GM18951 (cell line): ENCODE results near the gene CDC42SE2.

Source experiments
- POLR2A ChIP-seq: IDR thresholded peaks from 4 replicates; pipeline ENCODE4 v1.6.1; 2011; ENCODE audit warnings: mild to moderate bottlenecking; ENCODE audit not compliant: insufficient read length, insufficient read depth; ENCODE audit errors: extremely low read depth
- in situ Hi-C: fragments of 300-500 bp; cut with MboI; formaldehyde crosslinking; loops from one replicate; pipeline ENCODE4 v1.12.0; 2022; ENCODE audit warnings: low sequenced_read_pairs, mixed read lengths, inconsistent platforms; ENCODE audit not compliant: unreplicated experiment

Gene CDC42SE2

DNA sequence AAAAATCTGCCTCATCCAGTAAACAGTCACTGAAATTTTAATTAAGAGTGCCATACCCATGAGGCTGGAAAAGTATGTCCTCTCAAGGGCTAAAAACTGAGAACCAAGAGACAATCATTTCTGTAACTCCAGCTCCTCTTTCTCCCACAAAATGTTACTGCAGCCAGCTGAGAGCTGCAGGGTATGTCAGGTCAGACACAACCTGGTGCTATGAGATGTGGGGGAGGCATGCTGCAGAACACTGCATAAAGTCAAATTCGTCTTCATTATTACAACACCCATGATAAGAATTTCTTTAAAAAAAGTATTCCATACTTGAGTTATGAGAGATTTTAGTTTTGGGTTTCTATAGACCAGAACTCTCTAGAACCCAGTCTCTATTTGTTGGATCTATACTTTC lies 162.2 kb downstream of the CDC42SE2 start:
- no peak for TF ChIP-seq POLR2A
- in situ Hi-C loops: loop anchor here (10.0 kb wide), 1 partner anchor 579 kb away; no protein-coding TSS in a partner anchor

DNA sequence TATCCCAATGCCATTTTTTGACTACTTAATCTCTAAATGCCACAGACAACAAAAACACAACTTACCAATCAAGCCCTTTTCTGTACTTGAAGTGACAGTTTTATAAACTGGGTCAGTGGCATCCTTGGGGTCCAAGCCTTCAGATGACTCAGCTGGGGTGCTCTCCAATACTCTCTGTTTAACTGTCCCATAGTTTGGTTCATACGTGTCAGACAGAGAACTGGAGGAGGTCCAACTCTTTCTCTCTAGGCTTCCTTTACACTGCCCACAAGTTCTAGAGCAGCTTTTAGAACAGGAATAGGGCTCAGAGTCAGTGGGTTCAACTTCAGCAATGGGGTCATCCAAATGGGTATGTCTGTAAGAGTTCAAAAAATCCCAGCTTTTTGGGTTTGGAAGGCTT lies 166.9 kb downstream of the CDC42SE2 start:
- no peak for TF ChIP-seq POLR2A

DNA sequence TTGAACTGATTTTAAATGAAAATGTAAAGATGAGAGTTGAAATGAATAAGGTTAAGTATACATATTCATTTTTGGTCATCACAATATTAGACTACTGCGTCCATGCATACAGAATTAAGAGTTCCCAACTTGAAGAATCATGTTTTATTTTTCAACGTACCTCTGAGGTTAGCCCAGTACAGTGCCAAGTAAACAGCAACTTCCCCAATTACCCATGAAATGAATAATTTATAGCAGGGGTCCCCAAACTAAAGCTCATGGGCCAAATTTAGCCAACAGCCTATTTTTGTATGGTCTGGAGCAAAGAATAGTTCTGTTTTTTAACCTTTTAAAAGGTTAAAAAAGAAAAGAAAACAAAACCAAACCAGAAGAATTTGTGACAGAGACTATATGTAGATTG lies 167.9 kb downstream of the CDC42SE2 start:
- in situ Hi-C loops: no loop called here
- no peak for TF ChIP-seq POLR2A

More for the DNA sequence above, 166.9 kb downstream of the CDC42SE2 start:
- in situ Hi-C loops: no loop called here

DNA sequence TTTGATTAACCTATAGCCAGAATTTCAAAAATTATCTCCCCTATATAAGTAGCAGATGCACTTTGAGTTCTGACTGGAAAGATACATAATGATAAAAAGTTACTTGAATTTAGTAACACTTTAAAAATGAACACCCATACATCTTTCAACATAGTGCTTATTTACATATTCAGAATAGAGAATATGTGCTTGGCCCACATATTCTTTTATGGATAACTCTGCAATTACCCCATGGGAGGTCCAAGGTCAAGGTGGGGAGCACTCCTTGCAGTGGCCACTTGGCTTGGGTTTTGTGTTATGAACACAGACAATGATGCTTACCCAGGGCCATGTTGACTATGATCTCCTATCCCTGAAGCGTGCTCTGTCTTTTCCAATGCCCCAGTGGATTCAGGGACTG lies 169.3 kb downstream of the CDC42SE2 start:
- in situ Hi-C loops: no loop called here

DNA sequence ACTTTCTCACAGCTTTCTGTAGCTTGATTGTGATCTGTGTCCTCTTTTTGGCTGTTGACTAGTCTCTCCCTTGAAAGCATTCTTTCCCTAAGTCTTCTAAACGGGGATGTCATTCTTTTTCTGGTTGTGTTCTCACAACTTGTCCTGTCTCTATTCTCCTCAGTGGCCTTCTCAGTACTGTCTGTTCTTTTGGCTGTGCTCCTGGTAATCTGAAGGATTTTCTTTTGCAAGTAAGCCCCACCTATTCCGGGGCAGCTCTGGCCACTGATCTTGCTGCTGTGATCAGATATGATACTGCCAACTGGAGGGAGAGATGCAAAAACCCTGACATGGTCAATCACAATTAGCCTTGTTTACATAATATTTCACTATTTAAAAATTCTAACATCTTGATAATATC lies 172.2 kb downstream of the CDC42SE2 start:
- in situ Hi-C loops: no loop called here
- no peak for TF ChIP-seq POLR2A

More for the DNA sequence above, 169.3 kb downstream of the CDC42SE2 start:
- no peak for TF ChIP-seq POLR2A

DNA sequence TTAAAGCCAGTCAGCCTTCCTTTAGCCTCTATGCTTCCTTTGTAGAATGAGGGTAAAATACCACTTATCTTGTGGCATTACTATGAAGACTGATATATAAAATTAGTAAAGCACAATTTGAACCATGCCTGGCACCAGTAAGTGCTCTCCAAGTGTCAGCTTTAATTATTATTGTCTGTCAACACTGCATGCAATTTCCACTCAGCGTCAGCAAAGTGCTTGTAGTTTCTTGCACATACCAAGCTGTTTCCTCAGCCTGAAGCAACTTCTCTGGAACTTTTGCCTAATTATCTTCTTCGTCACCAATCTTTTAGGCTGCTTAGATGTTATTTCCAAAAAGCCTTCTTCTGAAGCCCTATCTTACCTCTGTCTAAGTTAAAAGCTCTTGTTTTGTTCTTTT lies 177.3 kb downstream of the CDC42SE2 start:
- no peak for TF ChIP-seq POLR2A
- in situ Hi-C loops: no loop called here
